ENCODE measurements around the gene PTPN1.

The PTPN1 gene

DNA sequence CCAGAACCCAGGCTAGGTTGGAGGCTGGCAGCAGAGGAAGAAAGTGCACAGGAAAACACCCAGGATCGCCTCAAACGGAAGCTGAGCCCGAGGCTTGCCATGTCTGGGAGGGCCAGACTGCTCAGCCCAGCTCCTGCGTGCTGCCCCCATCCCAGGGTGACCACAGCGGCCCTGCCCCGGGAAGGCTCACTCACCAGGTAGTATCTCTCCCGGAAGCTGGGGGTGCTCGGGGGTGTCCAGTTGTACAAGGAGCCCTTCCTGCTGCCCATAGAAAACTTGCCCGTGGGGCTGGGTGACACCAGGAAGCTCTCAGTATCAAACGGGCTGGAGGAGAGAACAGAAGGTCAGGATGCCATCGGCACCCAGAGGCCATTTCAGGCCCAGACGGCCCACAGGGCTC lies 94.3 kb downstream of the PTPN1 start:
- H3K4me3 ChIP-seq (replicated peaks; ENCODE audit: low read depth, low read length): no peak overlapping the region
- TF ChIP-seq, protein P1, sequence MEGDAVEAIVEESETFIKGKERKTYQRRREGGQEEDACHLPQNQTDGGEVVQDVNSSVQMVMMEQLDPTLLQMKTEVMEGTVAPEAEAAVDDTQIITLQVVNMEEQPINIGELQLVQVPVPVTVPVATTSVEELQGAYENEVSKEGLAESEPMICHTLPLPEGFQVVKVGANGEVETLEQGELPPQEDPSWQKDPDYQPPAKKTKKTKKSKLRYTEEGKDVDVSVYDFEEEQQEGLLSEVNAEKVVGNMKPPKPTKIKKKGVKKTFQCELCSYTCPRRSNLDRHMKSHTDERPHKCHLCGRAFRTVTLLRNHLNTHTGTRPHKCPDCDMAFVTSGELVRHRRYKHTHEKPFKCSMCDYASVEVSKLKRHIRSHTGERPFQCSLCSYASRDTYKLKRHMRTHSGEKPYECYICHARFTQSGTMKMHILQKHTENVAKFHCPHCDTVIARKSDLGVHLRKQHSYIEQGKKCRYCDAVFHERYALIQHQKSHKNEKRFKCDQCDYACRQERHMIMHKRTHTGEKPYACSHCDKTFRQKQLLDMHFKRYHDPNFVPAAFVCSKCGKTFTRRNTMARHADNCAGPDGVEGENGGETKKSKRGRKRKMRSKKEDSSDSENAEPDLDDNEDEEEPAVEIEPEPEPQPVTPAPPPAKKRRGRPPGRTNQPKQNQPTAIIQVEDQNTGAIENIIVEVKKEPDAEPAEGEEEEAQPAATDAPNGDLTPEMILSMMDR (IDR thresholded peaks at IDR 0.05; ENCODE audit: low read length, missing control alignments): no peak
- no peak for DNase-seq (ENCODE audit: low read depth)

DNA sequence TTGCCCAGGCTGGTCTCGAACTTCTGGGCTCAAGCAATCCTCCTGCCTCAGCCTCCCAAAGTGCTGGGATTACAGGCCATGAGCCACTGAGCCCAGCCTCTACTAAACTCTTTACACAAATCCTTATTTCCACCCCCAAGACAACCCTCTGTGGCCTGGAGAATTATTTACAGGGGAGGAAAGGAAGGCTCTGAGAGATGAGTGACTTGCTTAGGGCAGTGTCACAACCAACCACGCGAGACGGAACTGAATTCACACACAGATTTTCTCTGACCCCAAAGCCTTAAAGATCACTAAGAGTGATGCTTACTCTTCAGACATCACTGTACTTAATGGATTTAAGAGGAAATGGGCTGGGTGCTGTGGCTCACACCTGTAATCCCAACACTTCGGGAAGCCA lies 95.0 kb downstream of the PTPN1 start:
- no peak overlapping the region for H3K4me3 ChIP-seq (replicated peaks; ENCODE audit: low read depth, low read length)
- TF ChIP-seq, protein P1 (IDR thresholded peaks at IDR 0.05; ENCODE audit: low read length, missing control alignments): no peak
- DNase-seq (ENCODE audit: low read depth): no peak

DNA sequence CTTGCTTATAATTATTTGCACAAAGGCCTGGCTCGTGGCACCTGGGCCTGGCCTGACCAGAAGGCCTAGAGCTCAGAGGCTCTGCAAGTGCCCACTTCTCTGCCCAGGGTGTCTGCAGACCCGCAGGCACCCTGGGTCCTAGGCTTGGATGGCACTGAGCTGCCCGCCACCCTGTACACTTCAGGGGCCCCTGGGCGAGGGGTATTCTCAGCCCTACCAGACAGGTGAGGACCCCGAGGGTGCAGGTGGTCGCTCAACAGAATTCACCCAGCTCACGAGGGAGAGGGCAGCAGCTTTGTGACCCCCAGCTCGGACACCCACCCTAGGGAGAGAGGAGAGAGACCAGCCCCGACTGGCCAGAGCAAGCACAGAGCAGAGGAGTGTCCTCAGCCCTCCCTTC lies 97.3 kb downstream of the PTPN1 start:
- H3K4me3 ChIP-seq (replicated peaks; ENCODE audit: low read depth, low read length): no peak overlapping the region
- no peak for DNase-seq (ENCODE audit: low read depth)
- TF ChIP-seq, protein P1 (IDR thresholded peaks at IDR 0.05; ENCODE audit: low read length, missing control alignments): no peak

DNA sequence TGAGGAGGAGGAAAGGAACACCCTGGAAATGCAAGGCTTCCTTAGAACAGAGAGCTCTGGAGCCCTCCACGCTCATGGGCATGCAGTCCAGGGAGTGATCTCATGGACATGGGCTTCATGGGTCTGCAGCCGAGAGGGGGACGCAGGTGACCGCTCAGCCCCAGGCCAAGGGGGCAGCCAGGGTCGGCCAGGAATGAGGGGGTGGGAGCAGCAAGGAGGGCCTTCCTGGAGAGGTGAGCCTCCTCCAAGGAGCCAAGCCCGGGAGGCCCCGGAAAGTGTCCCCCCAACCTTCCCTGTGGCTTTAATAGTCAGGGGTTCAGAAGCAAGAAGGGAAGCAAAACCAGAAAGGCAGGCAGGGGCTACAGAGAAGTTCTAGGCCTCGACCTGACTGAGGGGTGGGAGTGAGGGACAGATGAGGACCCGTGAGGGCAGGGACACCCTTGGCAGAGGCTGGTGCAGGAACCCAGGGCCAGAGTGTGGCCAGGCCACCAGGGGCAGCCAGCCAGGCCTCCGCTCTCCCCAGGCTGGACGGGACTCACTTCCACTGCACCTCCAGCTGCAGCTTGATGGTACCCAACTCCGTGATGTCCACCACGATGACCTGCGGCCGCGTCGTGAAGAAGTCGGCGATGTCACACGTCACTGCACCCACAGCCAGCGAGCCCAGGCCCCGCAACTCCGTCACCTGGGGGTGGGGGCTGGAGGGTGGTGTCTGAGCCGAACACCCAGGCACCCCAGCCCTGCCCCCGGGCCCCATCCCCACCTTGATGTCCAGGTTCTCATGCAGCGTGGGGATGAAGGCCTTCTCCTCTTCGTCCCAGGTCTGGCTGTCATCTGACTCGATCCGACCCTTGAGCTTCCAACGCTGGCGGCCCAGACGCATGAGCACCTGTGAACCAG lies 97.9 kb downstream of the PTPN1 start:
- H3K4me3 ChIP-seq (replicated peaks; ENCODE audit: low read depth, low read length): no peak overlapping the region
- TF ChIP-seq, protein P1 (IDR thresholded peaks at IDR 0.05; ENCODE audit: low read length, missing control alignments): no peak
- DNase-seq (ENCODE audit: low read depth): no peak

DNA sequence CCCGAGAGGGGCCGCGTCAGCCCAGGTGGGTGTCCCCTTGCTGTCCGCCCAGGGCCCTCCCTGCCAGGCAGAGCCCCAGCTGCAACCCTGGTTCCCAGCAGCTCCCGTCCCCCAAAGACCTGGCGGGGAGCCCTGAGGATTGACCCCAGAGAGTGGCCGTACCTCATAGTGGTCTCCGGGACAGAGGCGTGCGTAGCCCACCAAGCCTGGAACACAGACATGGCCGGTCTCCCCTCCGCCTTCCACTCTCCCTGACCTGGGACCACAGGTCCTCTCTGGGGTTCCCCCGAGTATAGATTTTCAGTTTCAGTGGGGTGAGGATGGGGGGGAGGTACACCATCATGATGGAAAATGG lies 98.5 kb downstream of the PTPN1 start:
- no peak for DNase-seq (ENCODE audit: low read depth)
- TF ChIP-seq, protein P1 (IDR thresholded peaks at IDR 0.05; ENCODE audit: low read length, missing control alignments): no peak
- no peak overlapping the region for H3K4me3 ChIP-seq (replicated peaks; ENCODE audit: low read depth, low read length)

DNA sequence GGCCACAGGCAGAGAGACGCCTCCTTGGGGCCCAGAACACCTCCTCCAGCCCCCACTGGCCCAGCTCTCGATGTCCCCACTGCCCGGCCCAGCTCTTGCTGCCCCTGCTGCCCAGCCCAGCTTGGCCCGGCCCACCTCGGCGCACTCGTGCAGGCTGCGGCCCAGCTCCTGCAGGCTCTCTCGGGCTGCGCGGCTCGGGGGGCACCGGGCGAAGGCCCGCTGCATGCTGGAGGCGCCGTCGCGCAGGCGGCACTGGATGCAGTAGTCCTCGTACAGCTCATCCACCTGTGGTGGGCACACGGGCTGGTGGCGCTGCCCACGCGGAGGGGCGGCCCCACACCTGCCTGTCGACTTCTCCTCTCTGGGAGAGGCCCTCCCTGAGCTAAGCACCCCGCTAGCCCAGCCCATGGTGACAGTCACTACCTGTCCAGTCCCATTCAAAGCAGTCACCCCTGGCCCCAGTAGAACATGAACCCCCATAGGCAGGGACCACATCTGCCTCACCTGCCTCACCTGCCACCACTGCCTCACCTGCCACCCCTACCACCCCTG lies 99.3 kb downstream of the PTPN1 start:
- TF ChIP-seq, protein P1 (IDR thresholded peaks at IDR 0.05; ENCODE audit: low read length, missing control alignments): no peak
- H3K4me3 ChIP-seq (replicated peaks; ENCODE audit: low read depth, low read length): no peak overlapping the region
- DNase-seq (ENCODE audit: low read depth): no peak

Measured in fibroblast of pulmonary artery (primary cell).